ENCODE data around the gene LTF. TPM values are rescaled to one million over a fixed set of nuclear protein-coding genes. Genes with fewer than 3 reads are reported as not detected.
"Not testable (repeated sequence)": the region's sequence is repeated elsewhere in the genome, so short reads cannot be mapped to it uniquely, and the experiment has no call there.

The LTF gene
- total RNA-seq, 1 donor: 0.72 TPM

DNA sequence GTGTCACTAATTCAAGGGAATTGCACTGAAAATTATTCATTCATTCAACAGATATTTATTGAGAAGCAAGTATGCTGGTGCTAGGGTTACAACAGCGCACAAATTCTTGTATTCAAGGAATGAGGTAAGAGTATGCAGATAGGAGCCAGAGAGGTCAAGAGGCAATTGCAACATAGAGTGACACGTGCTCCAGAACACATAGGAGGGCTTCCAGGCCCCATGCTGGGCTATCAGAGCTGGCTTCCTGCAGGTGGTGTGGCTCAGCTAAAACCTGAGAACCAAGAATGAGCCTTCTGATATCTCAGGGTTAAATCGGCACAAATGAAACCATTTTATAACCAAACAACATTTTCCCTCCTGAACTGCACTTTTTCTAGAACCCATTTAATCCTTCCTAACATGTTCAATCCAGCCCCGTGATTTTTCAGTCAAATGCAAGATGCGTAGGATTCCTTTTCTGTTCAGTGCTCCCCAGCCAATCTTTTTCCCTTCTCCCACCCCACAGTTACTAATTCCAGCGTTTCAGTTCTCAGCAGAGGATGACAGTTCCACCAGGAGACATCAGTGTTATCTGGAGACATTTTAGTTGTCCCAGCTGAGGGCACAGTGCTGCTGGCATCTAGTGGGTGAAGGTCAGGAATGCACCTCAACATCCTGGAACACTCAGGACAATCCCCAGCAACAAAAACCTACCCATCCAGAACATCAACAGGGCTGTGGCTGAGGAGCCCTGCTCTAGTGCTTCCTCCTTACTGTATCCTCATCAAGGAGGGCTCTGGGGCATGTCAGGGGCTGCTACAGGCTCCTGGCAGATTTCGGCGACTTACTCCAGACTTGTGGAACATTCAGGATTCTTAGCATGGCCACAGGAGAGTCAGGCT, 70.9 kb downstream of the LTF start:
- H3K9me3 ChIP-seq (ENCODE audit: low read depth, low read length): no peaks in the 10 kb centered on the region

DNA sequence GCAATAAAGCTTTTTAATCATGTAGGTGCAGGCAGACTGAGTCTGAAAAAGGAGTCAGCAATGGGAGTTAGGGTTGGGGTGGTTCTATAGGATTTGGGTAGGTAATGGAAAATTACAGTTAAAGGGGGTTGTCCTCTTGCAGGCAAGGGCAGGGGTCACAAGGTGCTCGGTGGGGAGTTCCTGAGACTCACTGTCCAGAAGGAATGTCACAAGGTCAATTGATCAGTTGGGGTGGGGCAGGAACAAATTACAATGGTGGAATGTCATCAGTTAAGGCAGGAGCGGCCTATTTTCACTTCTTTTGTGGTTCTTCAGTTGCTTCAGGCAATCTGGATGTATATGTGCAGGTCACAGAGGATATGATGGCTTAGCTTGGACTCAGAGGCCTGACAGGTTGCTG, 71.7 kb downstream of the LTF start:
- DNase-seq (ENCODE audit: insufficient read length, low spot score, missing footprints): no peak
- no peaks in the 10 kb centered on the region for H4K20me1 ChIP-seq (ENCODE audit: insufficient read depth, low read length)
- TF ChIP-seq, protein P1, sequence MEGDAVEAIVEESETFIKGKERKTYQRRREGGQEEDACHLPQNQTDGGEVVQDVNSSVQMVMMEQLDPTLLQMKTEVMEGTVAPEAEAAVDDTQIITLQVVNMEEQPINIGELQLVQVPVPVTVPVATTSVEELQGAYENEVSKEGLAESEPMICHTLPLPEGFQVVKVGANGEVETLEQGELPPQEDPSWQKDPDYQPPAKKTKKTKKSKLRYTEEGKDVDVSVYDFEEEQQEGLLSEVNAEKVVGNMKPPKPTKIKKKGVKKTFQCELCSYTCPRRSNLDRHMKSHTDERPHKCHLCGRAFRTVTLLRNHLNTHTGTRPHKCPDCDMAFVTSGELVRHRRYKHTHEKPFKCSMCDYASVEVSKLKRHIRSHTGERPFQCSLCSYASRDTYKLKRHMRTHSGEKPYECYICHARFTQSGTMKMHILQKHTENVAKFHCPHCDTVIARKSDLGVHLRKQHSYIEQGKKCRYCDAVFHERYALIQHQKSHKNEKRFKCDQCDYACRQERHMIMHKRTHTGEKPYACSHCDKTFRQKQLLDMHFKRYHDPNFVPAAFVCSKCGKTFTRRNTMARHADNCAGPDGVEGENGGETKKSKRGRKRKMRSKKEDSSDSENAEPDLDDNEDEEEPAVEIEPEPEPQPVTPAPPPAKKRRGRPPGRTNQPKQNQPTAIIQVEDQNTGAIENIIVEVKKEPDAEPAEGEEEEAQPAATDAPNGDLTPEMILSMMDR (IDR thresholded peaks at IDR 0.05; ENCODE audit: extremely low read depth, low read depth, low read length): no peak
- no peak overlapping the region for H2AFZ ChIP-seq (ENCODE audit: low read length)
- no peaks in the 10 kb centered on the region for H3K36me3 ChIP-seq (ENCODE audit: insufficient read depth, low read length)
- H3K27me3 ChIP-seq (ENCODE audit: insufficient read depth, low read length): peaks cover 8% of the 10 kb centered on the region
- no peaks in the 10 kb centered on the region for H3K9me3 ChIP-seq (ENCODE audit: low read depth, low read length)
- H3K4me3 ChIP-seq (ENCODE audit: insufficient read depth, low read length): no peak overlapping the region
- no peaks in the 10 kb centered on the region for H3K79me2 ChIP-seq (ENCODE audit: insufficient read depth, low read length)
- H3K27ac ChIP-seq (ENCODE audit: low read depth, low read length): no peak overlapping the region
- H3K4me2 ChIP-seq (ENCODE audit: insufficient read depth, low read length): no peak overlapping the region
- H3K4me1 ChIP-seq (ENCODE audit: insufficient read depth, low read length): peaks cover 10% of the 10 kb centered on the region

More for the DNA sequence above, 70.9 kb downstream of the LTF start:
- no peak overlapping the region for H3K4me3 ChIP-seq (ENCODE audit: insufficient read depth, low read length)
- H4K20me1 ChIP-seq (ENCODE audit: insufficient read depth, low read length): no peaks in the 10 kb centered on the region
- H3K4me2 ChIP-seq (ENCODE audit: insufficient read depth, low read length): no peak overlapping the region
- peaks cover 10% of the 10 kb centered on the region for H3K4me1 ChIP-seq (ENCODE audit: insufficient read depth, low read length)
- H3K79me2 ChIP-seq (ENCODE audit: insufficient read depth, low read length): no peaks in the 10 kb centered on the region
- DNase-seq (ENCODE audit: insufficient read length, low spot score, missing footprints): no peak
- peaks cover 8% of the 10 kb centered on the region for H3K27me3 ChIP-seq (ENCODE audit: insufficient read depth, low read length)
- TF ChIP-seq, protein P1 (IDR thresholded peaks at IDR 0.05; ENCODE audit: extremely low read depth, low read depth, low read length): no peak
- H3K27ac ChIP-seq (ENCODE audit: low read depth, low read length): no peak overlapping the region
- no peak overlapping the region for H2AFZ ChIP-seq (ENCODE audit: low read length)
- no peaks in the 10 kb centered on the region for H3K36me3 ChIP-seq (ENCODE audit: insufficient read depth, low read length)

DNA sequence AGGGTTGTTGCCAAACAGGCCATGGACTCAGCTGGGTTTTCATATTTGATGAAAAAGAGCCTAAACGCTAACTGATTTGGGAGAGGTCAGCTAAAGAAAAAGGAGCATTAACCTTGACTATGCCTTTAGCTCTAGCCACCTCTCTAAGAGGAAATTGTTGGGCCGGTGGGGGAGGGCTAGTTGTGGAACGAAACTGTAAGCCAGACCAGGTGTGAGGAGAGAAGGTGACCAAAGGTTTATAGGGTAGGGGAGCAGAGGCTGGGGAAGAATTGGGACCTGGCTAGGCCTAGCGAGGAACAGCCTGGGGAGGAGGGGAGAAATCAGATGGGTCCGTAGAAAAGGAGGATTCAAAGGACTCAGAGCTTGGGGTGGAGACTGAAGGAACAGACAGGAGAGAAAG, 73.2 kb downstream of the LTF start:
- H3K79me2 ChIP-seq (ENCODE audit: insufficient read depth, low read length); H3K27ac ChIP-seq (ENCODE audit: low read depth, low read length); H3K9me3 ChIP-seq (ENCODE audit: low read depth, low read length); H3K36me3 ChIP-seq (ENCODE audit: insufficient read depth, low read length); H3K27me3 ChIP-seq (ENCODE audit: insufficient read depth, low read length); H2AFZ ChIP-seq (ENCODE audit: low read length); H3K4me2 ChIP-seq (ENCODE audit: insufficient read depth, low read length); H4K20me1 ChIP-seq (ENCODE audit: insufficient read depth, low read length); DNase-seq (ENCODE audit: insufficient read length, low spot score, missing footprints); H3K4me3 ChIP-seq (ENCODE audit: insufficient read depth, low read length): not testable (repeated sequence)
- H3K4me1 ChIP-seq (ENCODE audit: insufficient read depth, low read length): peaks cover 10% of the 10 kb centered on the region

DNA sequence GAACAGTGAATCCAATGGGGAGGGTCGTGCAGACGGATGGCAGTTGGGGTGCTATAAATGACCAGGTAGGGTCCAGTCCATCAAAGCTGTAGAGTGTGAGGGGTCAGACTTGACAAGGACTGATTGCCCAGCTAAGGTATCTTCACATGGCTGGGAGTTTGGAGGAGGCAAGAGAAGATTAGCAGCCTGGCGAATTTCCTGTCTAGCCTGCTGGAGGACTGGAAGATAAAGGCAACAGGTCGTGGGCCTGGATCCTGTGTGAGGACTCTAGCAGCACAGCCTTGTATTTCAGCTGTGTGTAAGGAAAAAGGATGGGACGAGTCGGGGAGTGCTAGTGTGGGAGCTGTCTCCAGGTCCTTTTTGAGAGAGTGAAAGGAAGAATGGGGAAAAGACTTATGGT, 75.4 kb downstream of the LTF start:
- no peak overlapping the region for H3K27ac ChIP-seq (ENCODE audit: low read depth, low read length)
- no peaks in the 10 kb centered on the region for H3K36me3 ChIP-seq (ENCODE audit: insufficient read depth, low read length)
- no peaks in the 10 kb centered on the region for H3K9me3 ChIP-seq (ENCODE audit: low read depth, low read length)
- peaks cover 5% of the 10 kb centered on the region for H3K27me3 ChIP-seq (ENCODE audit: insufficient read depth, low read length)
- TF ChIP-seq, protein P1 (IDR thresholded peaks at IDR 0.05; ENCODE audit: extremely low read depth, low read depth, low read length): no peak
- no peak overlapping the region for H3K4me3 ChIP-seq (ENCODE audit: insufficient read depth, low read length)
- H3K4me2 ChIP-seq (ENCODE audit: insufficient read depth, low read length): no peak overlapping the region
- no peaks in the 10 kb centered on the region for H3K4me1 ChIP-seq (ENCODE audit: insufficient read depth, low read length)
- no peaks in the 10 kb centered on the region for H3K79me2 ChIP-seq (ENCODE audit: insufficient read depth, low read length)
- H2AFZ ChIP-seq (ENCODE audit: low read length): no peak overlapping the region
- no peaks in the 10 kb centered on the region for H4K20me1 ChIP-seq (ENCODE audit: insufficient read depth, low read length)
- no peak for DNase-seq (ENCODE audit: insufficient read length, low spot score, missing footprints)

DNA sequence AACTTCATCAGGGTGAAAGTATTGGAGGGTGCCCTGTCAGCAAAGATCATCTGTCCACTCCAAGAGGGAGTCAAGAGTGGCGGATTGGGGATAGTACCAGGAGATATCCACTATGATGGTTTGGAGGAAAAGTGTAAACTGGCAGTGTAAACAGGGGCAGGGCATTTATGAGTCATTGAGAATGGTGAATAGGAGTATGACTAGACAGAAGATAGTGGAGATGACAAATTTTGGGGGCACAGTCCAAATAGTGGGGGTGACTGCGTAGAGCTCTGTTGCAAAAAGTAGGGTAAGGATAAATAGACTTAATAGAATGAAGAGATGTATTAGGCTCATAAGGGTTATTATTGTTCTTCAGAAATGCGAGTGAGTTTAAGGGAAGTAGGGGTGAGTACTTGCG, 75.9 kb downstream of the LTF start:
- H3K4me1 ChIP-seq (ENCODE audit: insufficient read depth, low read length); H3K9me3 ChIP-seq (ENCODE audit: low read depth, low read length); H3K36me3 ChIP-seq (ENCODE audit: insufficient read depth, low read length); H3K27me3 ChIP-seq (ENCODE audit: insufficient read depth, low read length); H3K4me2 ChIP-seq (ENCODE audit: insufficient read depth, low read length); H3K27ac ChIP-seq (ENCODE audit: low read depth, low read length); H3K79me2 ChIP-seq (ENCODE audit: insufficient read depth, low read length); DNase-seq (ENCODE audit: insufficient read length, low spot score, missing footprints); H4K20me1 ChIP-seq (ENCODE audit: insufficient read depth, low read length); H3K4me3 ChIP-seq (ENCODE audit: insufficient read depth, low read length); H2AFZ ChIP-seq (ENCODE audit: low read length): not testable (repeated sequence)

Measured in osteoblast (primary cell).